Mesenchymal stem cell (in vitro differentiated cells and primary cell): ENCODE results near the gene PPFIBP2.

Source experiments
- DNase-seq: peaks from one replicate; pipeline ENCODE4 v3.0.0-alpha.2; 2013
- H2AFZ ChIP-seq: one replicate; pipeline ENCODE4 v1.6.1; 2013; ENCODE audit warnings: low read depth, mild to moderate bottlenecking, control low read depth, inconsistent platforms, low read length, moderate library complexity
- H2AK5ac ChIP-seq: 2 replicates; pipeline ENCODE4 v1.6.1; 2013; ENCODE audit warnings: low read length, moderate library complexity, mild to moderate bottlenecking, inconsistent platforms; ENCODE audit not compliant: severe bottlenecking
- H2BK120ac ChIP-seq: one replicate; pipeline ENCODE4 v1.6.1; 2013; ENCODE audit warnings: low read depth, mild to moderate bottlenecking, inconsistent platforms, low read length, moderate library complexity
- H2BK12ac ChIP-seq, 2 experiments: one replicate each; pipeline ENCODE4 v1.6.1; 2013; ENCODE audit warnings: inconsistent platforms in 2 of 2, low read length in 2 of 2, mild to moderate bottlenecking in 2 of 2, moderate library complexity in 2 of 2, control low read depth in 1 of 2
- H2BK15ac ChIP-seq: one replicate; pipeline ENCODE4 v1.6.1; 2013; ENCODE audit warnings: mild to moderate bottlenecking, low read depth, inconsistent platforms; ENCODE audit not compliant: poor library complexity, severe bottlenecking
- H2BK5ac ChIP-seq: 2 replicates; pipeline ENCODE4 v1.6.1; 2013; ENCODE audit warnings: low read depth, mild to moderate bottlenecking, low read length, control low read depth, inconsistent platforms; ENCODE audit not compliant: poor library complexity, severe bottlenecking
- H3K14ac ChIP-seq, 2 experiments: one replicate each; pipeline ENCODE4 v1.6.1; 2013; ENCODE audit warnings: inconsistent platforms in 2 of 2, low read length in 2 of 2, control low read depth in 1 of 2, mild to moderate bottlenecking in 1 of 2, moderate library complexity in 1 of 2
- H3K18ac ChIP-seq, 2 experiments: one replicate each; pipeline ENCODE4 v1.6.1; 2013; ENCODE audit warnings: inconsistent platforms in 2 of 2, low read length in 2 of 2, control low read depth in 1 of 2, low read depth in 1 of 2, mild to moderate bottlenecking in 1 of 2
- H3K23ac ChIP-seq, 2 experiments: one replicate each; pipeline ENCODE4 v1.6.1; 2013; ENCODE audit warnings: inconsistent platforms in 2 of 2, low read length in 2 of 2, mild to moderate bottlenecking in 2 of 2, moderate library complexity in 2 of 2, control low read depth in 1 of 2
- H3K27ac ChIP-seq: 2 replicates; pipeline ENCODE4 v1.5.1; 2013; ENCODE audit warnings: mild to moderate bottlenecking, moderate library complexity, low read length, control low read depth, inconsistent platforms; ENCODE audit not compliant: poor library complexity, severe bottlenecking
- H3K27me3 ChIP-seq, 2 experiments: 2 replicates each; pipeline versions ENCODE4 v1.6.1 to v1.7.0; 2013; ENCODE audit warnings: low read length in 2 of 2, mild to moderate bottlenecking in 2 of 2, moderate library complexity in 2 of 2, control low read depth in 1 of 2, inconsistent platforms in 1 of 2; ENCODE audit not compliant: control insufficient read depth in 1 of 2, insufficient read depth in 1 of 2
- H3K36me3 ChIP-seq, 2 experiments: 2 replicates each; pipeline versions ENCODE4 v1.6.1 to v1.7.0; 2013; ENCODE audit warnings: low read length in 2 of 2, control low read depth in 1 of 2, inconsistent platforms in 1 of 2, low read depth in 1 of 2, mild to moderate bottlenecking in 1 of 2; ENCODE audit not compliant: insufficient read depth in 2 of 2, control insufficient read depth in 1 of 2
- H3K4ac ChIP-seq, 2 experiments: one replicate each; pipeline ENCODE4 v1.6.1; 2013; ENCODE audit warnings: inconsistent platforms in 2 of 2, low read length in 2 of 2, mild to moderate bottlenecking in 2 of 2, moderate library complexity in 2 of 2, control low read depth in 1 of 2, low read depth in 1 of 2
- H3K4me1 ChIP-seq: 2 replicates; pipeline ENCODE4 v1.6.1; 2013; ENCODE audit warnings: low read depth, low read length, control low read depth; ENCODE audit not compliant: control insufficient read depth, insufficient read depth
- H3K4me2 ChIP-seq: 2 replicates; pipeline ENCODE4 v1.6.1; 2013; ENCODE audit warnings: low read length, mild to moderate bottlenecking, inconsistent platforms; ENCODE audit not compliant: poor library complexity, severe bottlenecking
- H3K4me3 ChIP-seq, 2 experiments: 2 replicates each; pipeline versions ENCODE4 v1.5.1 to v1.7.0; 2013; ENCODE audit warnings: low read length in 2 of 2, mild to moderate bottlenecking in 2 of 2, control low read depth in 1 of 2, low read depth in 1 of 2; ENCODE audit not compliant: insufficient read depth in 1 of 2
- H3K79me1 ChIP-seq: replicated peaks from 2 replicates; pipeline ENCODE4 v1.6.1; 2013; ENCODE audit warnings: mild to moderate bottlenecking, control low read depth, low read length, inconsistent platforms; ENCODE audit not compliant: poor library complexity, severe bottlenecking
- H3K9ac ChIP-seq: 2 replicates; pipeline ENCODE4 v1.7.0; 2013; ENCODE audit warnings: mild to moderate bottlenecking, low read length, moderate library complexity
- H3K9me3 ChIP-seq: 2 replicates; pipeline ENCODE4 v1.7.0; 2013; ENCODE audit warnings: mild to moderate bottlenecking, low read length; ENCODE audit not compliant: control insufficient read depth
- H4K8ac ChIP-seq: one replicate; pipeline ENCODE4 v1.6.1; 2013; ENCODE audit warnings: inconsistent platforms, mild to moderate bottlenecking, low read length, moderate library complexity
- H4K91ac ChIP-seq: one replicate; pipeline ENCODE4 v1.6.1; 2013; ENCODE audit warnings: mild to moderate bottlenecking, low read length, inconsistent platforms
- WGBS: methylation state at CpG from one replicate; pipeline ENCODE4 v1.1.7; 2013; ENCODE audit warnings: mixed read lengths; 5-methylcytosine and 5-hydroxymethylcytosine counted together

Gene PPFIBP2

GRCh38 chr11:7638710-7639642 is 125.2 kb downstream of the PPFIBP2 start:
- Histone ChIP-seq H4K91ac (no peak overlapping the region), H3K36me3 (peaks cover 0 to 54% of the 10 kb centered on the region in 2 experiments), H2BK12ac (no peak overlapping the region), H2BK5ac (no peak overlapping the region), H2AFZ (no peak overlapping the region), H3K27ac (no peak overlapping the region), H3K18ac (no peak overlapping the region), H3K4me1 (no peaks in the 10 kb centered on the region), H3K4me2 (no peak overlapping the region), H3K9ac (no peak overlapping the region), H3K79me1 (no peaks in the 10 kb centered on the region), H3K27me3 (no peaks in the 10 kb centered on the region), H3K14ac (no peak overlapping the region), H3K4me3 (no peak overlapping the region), H3K9me3 (no peaks in the 10 kb centered on the region), H3K4ac (no peak overlapping the region), H2BK120ac (no peak overlapping the region), H4K8ac (no peak overlapping the region), H2BK15ac (no peak overlapping the region), H3K23ac (no peak overlapping the region), H2AK5ac (no peak overlapping the region)
- 89% methylated on average over 5 of the region's 5 CpGs for WGBS
- DNase-seq = no peak

DNA sequence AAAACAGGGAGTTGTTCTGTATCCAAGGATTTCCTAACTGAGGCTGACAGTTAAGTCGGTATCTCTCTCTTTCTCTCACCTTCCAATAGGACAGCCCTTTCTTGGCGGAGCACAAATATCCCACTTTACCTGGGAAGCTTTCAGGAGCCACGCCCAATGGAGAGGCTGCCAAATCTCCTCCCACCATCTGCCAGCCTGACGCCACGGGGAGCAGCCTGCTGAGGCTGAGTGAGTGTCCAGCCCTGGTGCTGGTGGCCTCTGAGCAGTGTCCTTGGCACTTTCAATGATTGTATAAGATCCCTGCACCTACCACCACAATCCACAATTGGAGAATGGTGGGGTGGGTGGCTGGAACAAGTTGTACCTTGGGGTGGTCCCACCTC is 125.8 kb downstream of the PPFIBP2 start:
- no peak overlapping the region for H3K27ac ChIP-seq
- H2AK5ac ChIP-seq = no peak overlapping the region
- no peak overlapping the region for H3K23ac ChIP-seq
- H2BK5ac ChIP-seq = no peak overlapping the region
- H3K36me3 ChIP-seq = peaks cover 0 to 48% of the 10 kb centered on the region in 2 experiments
- no peak for DNase-seq
- no peaks in the 10 kb centered on the region for H3K27me3 ChIP-seq
- no peak overlapping the region for H2BK15ac ChIP-seq
- WGBS = 70% methylated on average over 5 of the region's 5 CpGs
- no peak overlapping the region for H4K8ac ChIP-seq
- H2AFZ ChIP-seq = no peak overlapping the region
- H3K9me3 ChIP-seq = no peaks in the 10 kb centered on the region
- H3K14ac ChIP-seq = no peak overlapping the region
- H3K4ac ChIP-seq = no peak overlapping the region
- H3K79me1 ChIP-seq = no peaks in the 10 kb centered on the region
- no peak overlapping the region for H3K18ac ChIP-seq
- H2BK120ac ChIP-seq = no peak overlapping the region
- no peak overlapping the region for H3K4me3 ChIP-seq
- no peaks in the 10 kb centered on the region for H3K4me1 ChIP-seq
- H3K4me2 ChIP-seq = no peak overlapping the region
- H4K91ac ChIP-seq = no peak overlapping the region
- H2BK12ac ChIP-seq = no peak overlapping the region
- no peak overlapping the region for H3K9ac ChIP-seq

- H3K18ac ChIP-seq = no peak overlapping the region
- no peak overlapping the region for H3K4me3 ChIP-seq
- H3K27ac ChIP-seq = no peak overlapping the region
- no peaks in the 10 kb centered on the region for H3K4me1 ChIP-seq
- H2BK15ac ChIP-seq = no peak overlapping the region
- H3K4me2 ChIP-seq = no peak overlapping the region
- no peak overlapping the region for H2BK12ac ChIP-seq
- no peak overlapping the region for H3K23ac ChIP-seq
- H2AK5ac ChIP-seq = no peak overlapping the region
- H2BK5ac ChIP-seq = no peak overlapping the region
- H2BK120ac ChIP-seq = no peak overlapping the region
- H3K9ac ChIP-seq = no peak overlapping the region
- H3K27me3 ChIP-seq = no peaks in the 10 kb centered on the region
- H3K14ac ChIP-seq = no peak overlapping the region
- H4K91ac ChIP-seq = no peak overlapping the region
- H2AFZ ChIP-seq = no peak overlapping the region
- H3K9me3 ChIP-seq = no peaks in the 10 kb centered on the region
- no peak for DNase-seq
- WGBS = 88% methylated on average over 6 of the region's 6 CpGs
- H3K4ac ChIP-seq = no peak overlapping the region
- H3K36me3 ChIP-seq = peaks cover 0 to 39% of the 10 kb centered on the region in 2 experiments
- H3K79me1 ChIP-seq = no peaks in the 10 kb centered on the region
- no peak overlapping the region for H4K8ac ChIP-seq
These were observed 127.0 kb downstream of the PPFIBP2 start for GRCh38 chr11:7640816-7641215.

DNA sequence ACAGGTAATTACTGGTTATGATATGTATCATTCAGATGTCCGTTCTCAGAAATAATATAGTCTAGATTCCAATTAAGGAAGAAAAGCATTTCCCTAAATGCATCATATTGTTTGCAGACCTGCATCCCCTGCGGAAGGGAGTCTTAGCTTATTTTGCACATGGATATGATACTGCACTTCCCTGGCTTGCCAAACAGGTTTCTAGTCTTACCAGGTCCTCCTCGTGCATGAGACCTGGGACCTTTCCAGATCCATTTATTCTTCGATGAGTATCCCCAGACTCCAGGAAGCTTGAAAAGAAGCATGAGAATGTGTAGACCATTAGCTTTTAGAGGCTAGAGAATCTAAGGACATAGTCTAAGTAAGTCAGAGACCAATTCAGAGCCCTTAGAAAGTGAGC is 128.9 kb downstream of the PPFIBP2 start:
- H3K18ac ChIP-seq = no peak overlapping the region
- H3K27ac ChIP-seq = no peak overlapping the region
- no peak overlapping the region for H3K4me2 ChIP-seq
- H2BK120ac ChIP-seq = no peak overlapping the region
- DNase-seq = no peak
- no peak overlapping the region for H2BK5ac ChIP-seq
- no peak overlapping the region for H3K14ac ChIP-seq
- no peak overlapping the region for H3K9ac ChIP-seq
- H3K4ac ChIP-seq = no peak overlapping the region
- H3K4me1 ChIP-seq = no peaks in the 10 kb centered on the region
- 86% methylated on average over 4 of the region's 4 CpGs for WGBS
- no peaks in the 10 kb centered on the region for H3K79me1 ChIP-seq
- H4K8ac ChIP-seq = no peak overlapping the region
- H2AFZ ChIP-seq = no peak overlapping the region
- H4K91ac ChIP-seq = no peak overlapping the region
- no peak overlapping the region for H2BK15ac ChIP-seq
- H3K9me3 ChIP-seq = no peaks in the 10 kb centered on the region
- H2AK5ac ChIP-seq = no peak overlapping the region
- no peak overlapping the region for H3K23ac ChIP-seq
- H3K4me3 ChIP-seq = no peak overlapping the region
- peaks cover 0 to 38% of the 10 kb centered on the region in 2 experiments for H3K36me3 ChIP-seq
- H3K27me3 ChIP-seq = no peaks in the 10 kb centered on the region
- no peak overlapping the region for H2BK12ac ChIP-seq
